Sigmoid colon (tissue), 3 donors: ENCODE results near the gene CERS6.

Experiments
- POLR2A ChIP-seq, 2 donors: fragments of 450-650 bp; IDR thresholded peaks; one replicate each; pipeline ENCODE4 v1.6.1; 2016; ENCODE audit warnings: antibody characterized with exemption in 2 of 2, mild to moderate bottlenecking in 2 of 2, moderate library complexity in 2 of 2
- TF ChIP-seq, protein P1 (sequence below), 4 experiments: fragments of 450-650 bp in 3 of 4; fragments of 200-600 bp in 1 of 4; IDR thresholded peaks; one replicate each; pipeline ENCODE4 v1.5.1; 2016 to 2019; ENCODE audit warnings: antibody characterized with exemption in 4 of 4, mild to moderate bottlenecking in 3 of 4, moderate library complexity in 2 of 4

DNA sequence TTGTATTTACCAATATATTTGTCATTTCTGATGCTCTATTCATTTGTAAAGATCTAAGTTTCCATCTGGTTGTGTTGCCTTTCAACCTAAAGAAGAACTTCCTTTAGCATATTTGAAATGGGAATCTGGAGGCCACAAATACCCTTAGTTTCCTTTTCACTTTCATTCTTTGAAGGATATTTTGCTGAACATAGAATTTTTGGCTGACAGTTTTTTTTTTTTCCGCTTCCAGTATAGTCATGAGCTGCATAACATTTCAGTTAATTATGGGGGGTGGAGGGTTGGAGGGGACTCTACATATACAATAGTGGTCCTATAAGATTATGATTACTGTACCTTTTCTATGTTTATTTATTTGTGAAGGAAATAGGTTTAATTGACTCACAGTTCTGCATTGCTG, 83.9 kb downstream of the CERS6 start:
- TF ChIP-seq, protein P1, sequence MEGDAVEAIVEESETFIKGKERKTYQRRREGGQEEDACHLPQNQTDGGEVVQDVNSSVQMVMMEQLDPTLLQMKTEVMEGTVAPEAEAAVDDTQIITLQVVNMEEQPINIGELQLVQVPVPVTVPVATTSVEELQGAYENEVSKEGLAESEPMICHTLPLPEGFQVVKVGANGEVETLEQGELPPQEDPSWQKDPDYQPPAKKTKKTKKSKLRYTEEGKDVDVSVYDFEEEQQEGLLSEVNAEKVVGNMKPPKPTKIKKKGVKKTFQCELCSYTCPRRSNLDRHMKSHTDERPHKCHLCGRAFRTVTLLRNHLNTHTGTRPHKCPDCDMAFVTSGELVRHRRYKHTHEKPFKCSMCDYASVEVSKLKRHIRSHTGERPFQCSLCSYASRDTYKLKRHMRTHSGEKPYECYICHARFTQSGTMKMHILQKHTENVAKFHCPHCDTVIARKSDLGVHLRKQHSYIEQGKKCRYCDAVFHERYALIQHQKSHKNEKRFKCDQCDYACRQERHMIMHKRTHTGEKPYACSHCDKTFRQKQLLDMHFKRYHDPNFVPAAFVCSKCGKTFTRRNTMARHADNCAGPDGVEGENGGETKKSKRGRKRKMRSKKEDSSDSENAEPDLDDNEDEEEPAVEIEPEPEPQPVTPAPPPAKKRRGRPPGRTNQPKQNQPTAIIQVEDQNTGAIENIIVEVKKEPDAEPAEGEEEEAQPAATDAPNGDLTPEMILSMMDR (IDR thresholded peaks at IDR 0.05), result no peak
- TF ChIP-seq POLR2A (IDR thresholded peaks at IDR 0.05), result no peak
